ENCODE data around the gene HNF1B. TPM values are rescaled to one million over a fixed set of nuclear protein-coding genes. Genes with fewer than 3 reads are reported as not detected.

HNF1B gene
- total RNA-seq, 1 donor from 2014 or later, result not detected

DNA sequence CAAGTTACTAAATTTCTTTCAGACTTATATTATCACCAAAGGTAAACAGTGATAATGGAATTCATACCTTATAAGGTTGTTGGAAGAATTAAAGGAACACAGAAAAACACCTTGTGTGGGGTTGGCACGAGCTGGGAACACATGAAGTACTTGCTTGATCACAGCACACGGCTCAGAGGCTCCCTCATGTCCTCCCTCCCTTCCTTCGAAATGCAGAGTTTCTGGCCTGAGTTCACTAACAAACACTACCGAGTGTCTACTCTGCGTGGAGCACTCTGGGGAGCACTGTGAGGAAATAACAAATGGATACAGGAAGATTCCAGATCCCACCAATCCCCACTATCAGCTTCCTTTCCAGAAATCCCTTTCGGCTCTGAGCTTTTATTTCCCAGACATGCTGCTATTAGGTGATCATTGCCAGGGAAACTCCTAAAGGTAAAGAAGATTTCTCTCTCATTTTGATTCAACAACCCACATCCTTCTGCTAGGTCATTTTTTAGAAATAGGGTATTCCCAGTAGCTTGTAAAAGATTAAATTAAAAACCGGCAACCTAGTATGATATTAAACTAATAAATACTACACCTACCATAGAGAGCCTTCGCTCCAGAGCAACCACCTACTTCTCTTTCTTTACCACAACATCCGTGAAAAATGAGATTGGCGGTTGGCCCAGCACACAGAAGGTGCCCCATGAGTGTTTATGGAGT, 6.1 kb upstream of the HNF1B start:
- no peak overlapping the region for H3K27ac Mint-ChIP-seq (ENCODE audit: unreplicated experiment)
- TF ChIP-seq, protein P1, sequence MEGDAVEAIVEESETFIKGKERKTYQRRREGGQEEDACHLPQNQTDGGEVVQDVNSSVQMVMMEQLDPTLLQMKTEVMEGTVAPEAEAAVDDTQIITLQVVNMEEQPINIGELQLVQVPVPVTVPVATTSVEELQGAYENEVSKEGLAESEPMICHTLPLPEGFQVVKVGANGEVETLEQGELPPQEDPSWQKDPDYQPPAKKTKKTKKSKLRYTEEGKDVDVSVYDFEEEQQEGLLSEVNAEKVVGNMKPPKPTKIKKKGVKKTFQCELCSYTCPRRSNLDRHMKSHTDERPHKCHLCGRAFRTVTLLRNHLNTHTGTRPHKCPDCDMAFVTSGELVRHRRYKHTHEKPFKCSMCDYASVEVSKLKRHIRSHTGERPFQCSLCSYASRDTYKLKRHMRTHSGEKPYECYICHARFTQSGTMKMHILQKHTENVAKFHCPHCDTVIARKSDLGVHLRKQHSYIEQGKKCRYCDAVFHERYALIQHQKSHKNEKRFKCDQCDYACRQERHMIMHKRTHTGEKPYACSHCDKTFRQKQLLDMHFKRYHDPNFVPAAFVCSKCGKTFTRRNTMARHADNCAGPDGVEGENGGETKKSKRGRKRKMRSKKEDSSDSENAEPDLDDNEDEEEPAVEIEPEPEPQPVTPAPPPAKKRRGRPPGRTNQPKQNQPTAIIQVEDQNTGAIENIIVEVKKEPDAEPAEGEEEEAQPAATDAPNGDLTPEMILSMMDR (conservative IDR thresholded peaks at IDR 0.05), result no peak
- no peak overlapping the region for H3K4me3 Mint-ChIP-seq
- H3K9me3 Mint-ChIP-seq, result no peaks in the 10 kb centered on the region
- no peaks in the 10 kb centered on the region for H3K4me1 Mint-ChIP-seq
- H3K27me3 Mint-ChIP-seq (ENCODE audit: low read depth), result peaks cover 79% of the 10 kb centered on the region
- H3K36me3 Mint-ChIP-seq (ENCODE audit: low read depth), result no peaks in the 10 kb centered on the region
- DNase-seq (ENCODE audit: low read depth, low spot score), result no peak

DNA sequence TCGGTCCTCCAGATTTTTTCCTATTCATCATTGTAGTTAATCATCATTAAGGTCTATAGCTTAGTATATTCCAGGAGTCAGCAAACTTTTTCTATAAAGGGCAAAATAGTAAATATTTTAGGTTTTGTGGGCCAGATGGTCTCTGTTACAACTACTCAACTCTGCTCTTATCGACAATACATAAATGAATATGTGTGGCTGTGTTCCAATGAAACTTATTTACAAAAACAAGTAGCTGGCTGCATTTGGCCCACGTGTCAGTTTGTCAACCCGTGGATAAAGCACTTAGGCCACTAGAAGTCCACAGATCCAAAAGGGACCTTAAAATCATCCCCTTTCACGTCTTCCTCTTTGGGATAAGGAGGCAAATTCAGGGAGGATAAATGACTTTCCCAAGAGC, 5.4 kb upstream of the HNF1B start:
- H3K36me3 Mint-ChIP-seq (ENCODE audit: low read depth), result no peaks in the 10 kb centered on the region
- no peaks in the 10 kb centered on the region for H3K9me3 Mint-ChIP-seq
- H3K27me3 Mint-ChIP-seq (ENCODE audit: low read depth), result peaks cover 84% of the 10 kb centered on the region
- H3K4me1 Mint-ChIP-seq, result no peaks in the 10 kb centered on the region
- no peak overlapping the region for H3K4me3 Mint-ChIP-seq
- no peak overlapping the region for H3K27ac Mint-ChIP-seq (ENCODE audit: unreplicated experiment)
- TF ChIP-seq, protein P1 (conservative IDR thresholded peaks at IDR 0.05), result no peak
- no peak for DNase-seq (ENCODE audit: low read depth, low spot score)

DNA sequence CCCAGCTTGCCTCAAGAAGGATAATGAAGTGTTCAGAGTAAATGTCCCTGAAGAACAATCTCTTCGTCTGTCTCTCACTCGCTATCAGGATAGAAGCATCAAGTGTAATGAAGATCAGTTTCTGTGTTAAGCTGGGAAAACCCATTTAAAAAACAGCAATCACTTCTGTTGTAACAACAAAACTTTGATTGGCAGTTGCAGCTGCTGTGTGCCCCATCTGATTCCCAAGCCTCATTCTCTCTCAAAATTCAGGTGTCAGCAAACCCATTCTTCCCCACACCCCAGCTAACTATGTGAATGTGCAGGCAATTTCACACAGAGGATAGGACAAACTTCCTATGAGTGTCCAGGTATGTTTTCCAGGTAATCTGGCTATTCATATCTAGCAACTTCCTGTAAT, 2.4 kb upstream of the HNF1B start:
- no peak for DNase-seq (ENCODE audit: low read depth, low spot score)
- no peaks in the 10 kb centered on the region for H3K9me3 Mint-ChIP-seq
- peaks cover 94% of the 10 kb centered on the region for H3K27me3 Mint-ChIP-seq (ENCODE audit: low read depth)
- no peak overlapping the region for H3K4me3 Mint-ChIP-seq
- peaks cover 8% of the 10 kb centered on the region for H3K4me1 Mint-ChIP-seq
- no peaks in the 10 kb centered on the region for H3K36me3 Mint-ChIP-seq (ENCODE audit: low read depth)
- TF ChIP-seq, protein P1 (conservative IDR thresholded peaks at IDR 0.05), result no peak
- no peak overlapping the region for H3K27ac Mint-ChIP-seq (ENCODE audit: unreplicated experiment)

DNA sequence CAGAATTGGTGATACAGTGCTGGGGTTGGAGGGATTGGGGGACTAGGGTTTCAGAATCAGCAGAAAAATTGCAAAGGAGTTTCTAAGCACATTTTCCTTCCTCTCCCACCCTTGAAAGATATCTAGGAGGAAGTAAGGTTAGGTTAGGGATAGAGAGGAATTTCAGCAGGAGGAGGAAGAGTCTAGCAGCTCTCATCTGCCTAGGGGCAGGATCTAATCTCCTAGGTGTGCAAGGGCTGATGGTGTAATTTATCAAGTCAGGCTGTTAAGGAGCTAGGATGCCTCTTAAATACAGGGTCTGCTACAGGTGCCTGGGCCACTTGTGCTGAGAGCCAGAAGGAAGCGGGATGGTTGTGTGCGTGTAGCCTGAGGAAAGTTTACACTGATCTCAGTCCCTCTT, 1.8 kb upstream of the HNF1B start:
- Mint-ChIP-seq H3K4me1 (peaks cover 10% of the 10 kb centered on the region), H3K4me3 (no peak overlapping the region), H3K27ac (ENCODE audit: unreplicated experiment) (no peak overlapping the region), H3K27me3 (ENCODE audit: low read depth) (peaks cover 94% of the 10 kb centered on the region), H3K9me3 (no peaks in the 10 kb centered on the region), H3K36me3 (ENCODE audit: low read depth) (no peaks in the 10 kb centered on the region)
- TF ChIP-seq, protein P1 (conservative IDR thresholded peaks at IDR 0.05), result no peak
- no peak for DNase-seq (ENCODE audit: low read depth, low spot score)

DNA sequence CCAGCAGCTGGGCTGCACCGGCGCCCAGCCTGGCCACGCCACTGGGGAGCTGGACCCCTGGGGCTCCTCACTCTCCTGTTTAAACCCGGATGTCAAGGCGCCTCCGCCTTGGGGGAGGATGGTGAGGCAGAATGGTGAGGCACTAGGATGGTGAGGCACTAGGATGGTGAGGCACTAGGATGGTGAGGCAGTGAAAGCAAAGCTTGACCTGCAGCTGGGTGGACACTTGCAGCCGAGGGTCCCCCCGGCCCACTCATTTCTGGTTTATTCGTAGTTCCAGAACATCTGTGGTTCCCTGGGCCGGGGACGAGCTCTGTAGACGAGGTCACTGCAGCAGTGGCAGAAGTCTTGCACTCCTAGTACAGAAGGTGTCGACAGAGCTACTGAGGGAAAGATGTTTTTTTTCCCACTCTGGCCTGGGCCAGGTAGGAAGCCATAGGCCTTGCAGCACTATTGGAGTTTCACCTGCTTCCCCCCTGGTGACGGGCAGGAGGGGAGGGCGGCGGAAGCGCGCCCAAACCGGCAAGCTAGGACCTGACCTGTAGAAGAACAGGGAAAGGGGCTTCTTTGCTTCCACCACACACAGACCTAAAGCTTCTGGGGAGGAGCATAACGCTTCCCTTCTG, 1.1 kb upstream of the HNF1B start:
- H3K9me3 Mint-ChIP-seq, result no peaks in the 10 kb centered on the region
- peaks cover 10% of the 10 kb centered on the region for H3K4me1 Mint-ChIP-seq
- DNase-seq (ENCODE audit: low read depth, low spot score), result no peak
- TF ChIP-seq, protein P1 (conservative IDR thresholded peaks at IDR 0.05), result no peak
- no peak overlapping the region for H3K4me3 Mint-ChIP-seq
- no peak overlapping the region for H3K27ac Mint-ChIP-seq (ENCODE audit: unreplicated experiment)
- peaks cover 96% of the 10 kb centered on the region for H3K27me3 Mint-ChIP-seq (ENCODE audit: low read depth)
- no peaks in the 10 kb centered on the region for H3K36me3 Mint-ChIP-seq (ENCODE audit: low read depth)
